Esophagus (tissue), 2 donors: Measurements from ENCODE around the gene PRKX. TPM values are rescaled to one million over a fixed set of nuclear protein-coding genes. Genes with fewer than 3 reads are reported as not detected.
"Not testable (repeated sequence)": the region's sequence is repeated elsewhere in the genome, so short reads cannot be mapped to it uniquely, and the experiment has no call there.

Source experiments
- H3K27ac ChIP-seq, 2 donors: one replicate each; pipeline ENCODE4 v1.5.1; 2013; ENCODE audit warnings: low read depth in 2 of 2, mild to moderate bottlenecking in 2 of 2, inconsistent platforms in 1 of 2, low read length in 1 of 2, moderate library complexity in 1 of 2
- H3K27me3 ChIP-seq, 2 donors: one replicate each; pipeline ENCODE4 v1.6.1; 2013; ENCODE audit warnings: low read length in 2 of 2, control low read depth in 1 of 2, mild to moderate bottlenecking in 1 of 2; ENCODE audit not compliant: insufficient read depth in 2 of 2, control insufficient read depth in 1 of 2
- H3K36me3 ChIP-seq, 2 donors: one replicate each; pipeline ENCODE4 v1.6.1; 2013; ENCODE audit warnings: low read length in 1 of 2; ENCODE audit not compliant: control insufficient read depth in 2 of 2, insufficient read depth in 2 of 2
- H3K4me1 ChIP-seq, 2 donors: one replicate each; pipeline ENCODE4 v1.6.1; 2013; ENCODE audit warnings: low read length in 1 of 2; ENCODE audit not compliant: control insufficient read depth in 2 of 2, insufficient read depth in 2 of 2
- H3K4me3 ChIP-seq, 2 donors: one replicate each; pipeline ENCODE4 v1.5.1; 2013; ENCODE audit warnings: low read length in 2 of 2, mild to moderate bottlenecking in 2 of 2, low read depth in 1 of 2, moderate library complexity in 1 of 2
- H3K9me3 ChIP-seq, 2 donors: one replicate each; pipeline ENCODE4 v1.6.1; 2013; ENCODE audit warnings: mild to moderate bottlenecking in 2 of 2, low read depth in 1 of 2, low read length in 1 of 2, moderate library complexity in 1 of 2; ENCODE audit not compliant: control insufficient read depth in 2 of 2, insufficient read depth in 1 of 2
- WGBS, 2 donors: extraction: QIAGEN DNeasy Blood & Tissue Kit; methylation state at CpG; one replicate each; pipeline ENCODE4 v1.1.7; 2013; 5-methylcytosine and 5-hydroxymethylcytosine counted together
- polyA plus RNA-seq, 2 donors: library from polyadenylated mRNA; stranded (reverse); fragments of 200-250 nt; gene quantifications; one replicate each; pipeline ENCODE4 v1.2.3, GENCODE V29; 2013
- donor health status: healthy with polysubstance abuse.
- donor health status: Bipolar disorder and iron deficiency.

Gene PRKX
- polyA plus RNA-seq, 2 donors: 5.6 to 15.4 TPM

DNA sequence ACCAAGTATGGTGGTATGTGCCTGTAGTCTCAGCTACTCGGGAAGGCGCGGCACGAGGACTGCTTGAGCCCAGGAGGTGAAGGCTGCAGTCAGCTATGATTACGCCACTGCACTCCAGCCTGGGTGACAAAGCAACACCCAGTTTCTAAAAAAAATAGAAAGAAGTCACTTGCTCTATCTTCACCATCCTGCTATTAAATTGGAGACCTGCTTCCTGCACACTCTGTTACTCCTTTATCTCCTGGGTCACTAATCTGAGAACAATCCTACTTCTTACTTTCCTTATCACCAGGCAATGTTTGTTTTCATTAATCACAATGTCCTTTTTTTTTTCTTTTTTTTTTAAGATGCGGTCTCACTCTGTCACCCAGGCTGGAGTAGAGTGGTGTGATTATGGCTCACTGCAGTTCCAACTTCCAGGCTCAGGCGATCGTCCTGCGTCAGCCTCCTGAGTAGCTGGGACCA, 16.2 kb downstream of the PRKX start:
- Histone ChIP-seq H3K36me3 (no peaks in the 10 kb centered on the region), H3K4me3 (no peak overlapping the region), H3K27me3 (no peaks in the 10 kb centered on the region), H3K9me3 (no peaks in the 10 kb centered on the region), H3K4me1 (no peaks in the 10 kb centered on the region), H3K27ac (no peak overlapping the region)
- 62 to 74% methylated on average over 9 of the region's 9 CpGs for WGBS, 2 donors

GRCh38 chrX:3695536-3695935, 17.9 kb downstream of the PRKX start:
- 92 to 94% methylated on average over 5 of the region's 5 CpGs for WGBS, 2 donors
- H3K27ac ChIP-seq: no peak overlapping the region
- peaks cover 0 to 2% of the 10 kb centered on the region in 2 donors for H3K9me3 ChIP-seq
- no peak overlapping the region for H3K4me3 ChIP-seq
- no peaks in the 10 kb centered on the region for H3K36me3 ChIP-seq
- H3K4me1 ChIP-seq: no peaks in the 10 kb centered on the region
- H3K27me3 ChIP-seq: no peaks in the 10 kb centered on the region

DNA sequence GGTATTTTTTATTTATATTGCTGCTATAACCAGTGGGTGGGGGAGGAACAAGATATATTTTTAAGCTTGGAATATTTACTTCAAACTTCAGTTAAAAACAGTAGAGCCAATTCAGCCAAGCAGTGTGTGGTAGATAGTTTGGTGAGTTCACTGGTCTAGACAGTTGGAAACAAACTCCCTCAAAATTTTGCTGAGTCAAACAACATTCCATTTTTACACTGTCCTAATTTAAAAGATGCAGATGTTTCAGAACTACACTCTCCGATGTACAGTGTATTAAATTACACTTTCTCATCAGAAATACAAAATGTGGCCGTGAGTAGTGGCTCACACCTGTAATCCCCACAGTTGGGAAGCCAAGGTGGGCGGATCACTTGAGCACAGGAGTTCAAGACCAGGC, 23.3 kb downstream of the PRKX start:
- no peak overlapping the region for H3K4me3 ChIP-seq
- no peak overlapping the region for H3K27ac ChIP-seq
- H3K4me1 ChIP-seq: no peaks in the 10 kb centered on the region
- H3K36me3 ChIP-seq: no peaks in the 10 kb centered on the region
- 56 to 64% methylated on average over 3 of the region's 3 CpGs for WGBS, 2 donors
- H3K9me3 ChIP-seq: peaks cover 0 to 2% of the 10 kb centered on the region in 2 donors
- H3K27me3 ChIP-seq: no peaks in the 10 kb centered on the region

- not testable (repeated sequence) for H3K36me3 ChIP-seq, H3K9me3 ChIP-seq, H3K4me1 ChIP-seq, H3K27me3 ChIP-seq, H3K4me3 ChIP-seq, H3K27ac ChIP-seq
- 65 to 89% methylated on average over 7 of the region's 7 CpGs for WGBS, 2 donors
These were observed 30.2 kb downstream of the PRKX start for GRCh38 chrX:3683236-3683635.

GRCh38 chrX:3680459-3680858, 33.0 kb downstream of the PRKX start:
- Histone ChIP-seq H3K27ac (no peak overlapping the region), H3K4me1 (no peaks in the 10 kb centered on the region), H3K9me3 (no peaks in the 10 kb centered on the region), H3K27me3 (no peaks in the 10 kb centered on the region), H3K36me3 (no peaks in the 10 kb centered on the region), H3K4me3 (no peak overlapping the region)
- WGBS, 2 donors: 88 to 89% methylated on average over 7 of the region's 7 CpGs

- H3K27ac ChIP-seq: no peak overlapping the region
- H3K27me3 ChIP-seq: no peaks in the 10 kb centered on the region
- H3K4me3 ChIP-seq: no peak overlapping the region
- no peaks in the 10 kb centered on the region for H3K4me1 ChIP-seq
- 74 to 84% methylated on average over 4 of the region's 4 CpGs for WGBS, 2 donors
- H3K9me3 ChIP-seq: no peaks in the 10 kb centered on the region
- H3K36me3 ChIP-seq: no peaks in the 10 kb centered on the region
These were observed 33.8 kb downstream of the PRKX start for GRCh38 chrX:3679669-3680068.

GRCh38 chrX:3678328-3678727, 35.1 kb downstream of the PRKX start:
- no peak overlapping the region for H3K27ac ChIP-seq
- 83 to 85% methylated on average over 6 of the region's 6 CpGs for WGBS, 2 donors
- H3K4me3 ChIP-seq: no peak overlapping the region
- no peaks in the 10 kb centered on the region for H3K9me3 ChIP-seq
- no peaks in the 10 kb centered on the region for H3K4me1 ChIP-seq
- peaks cover 0 to 3% of the 10 kb centered on the region in 2 donors for H3K36me3 ChIP-seq
- no peaks in the 10 kb centered on the region for H3K27me3 ChIP-seq

DNA sequence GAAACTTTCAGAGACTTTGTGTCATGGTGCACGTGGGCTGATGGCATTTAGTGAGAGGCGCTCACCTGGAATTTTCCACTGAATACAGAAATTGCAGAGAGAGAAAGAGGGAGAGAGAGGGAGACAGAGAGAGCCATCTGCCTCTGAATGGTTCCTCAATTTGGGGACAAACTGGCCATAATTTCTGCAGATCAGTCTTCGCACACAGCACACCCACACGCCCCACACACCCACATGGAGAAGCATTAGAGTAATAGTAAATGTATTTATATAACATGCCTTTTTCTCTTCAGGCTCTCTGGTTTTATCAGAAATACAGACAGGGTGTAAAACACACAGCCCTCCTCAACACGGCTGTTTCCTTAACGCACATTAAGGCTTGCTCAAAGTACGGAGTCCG, 38.6 kb downstream of the PRKX start:
- H3K27me3 ChIP-seq: no peaks in the 10 kb centered on the region
- 93 to 97% methylated on average over 8 of the region's 8 CpGs for WGBS, 2 donors
- H3K27ac ChIP-seq: no peak overlapping the region

DNA sequence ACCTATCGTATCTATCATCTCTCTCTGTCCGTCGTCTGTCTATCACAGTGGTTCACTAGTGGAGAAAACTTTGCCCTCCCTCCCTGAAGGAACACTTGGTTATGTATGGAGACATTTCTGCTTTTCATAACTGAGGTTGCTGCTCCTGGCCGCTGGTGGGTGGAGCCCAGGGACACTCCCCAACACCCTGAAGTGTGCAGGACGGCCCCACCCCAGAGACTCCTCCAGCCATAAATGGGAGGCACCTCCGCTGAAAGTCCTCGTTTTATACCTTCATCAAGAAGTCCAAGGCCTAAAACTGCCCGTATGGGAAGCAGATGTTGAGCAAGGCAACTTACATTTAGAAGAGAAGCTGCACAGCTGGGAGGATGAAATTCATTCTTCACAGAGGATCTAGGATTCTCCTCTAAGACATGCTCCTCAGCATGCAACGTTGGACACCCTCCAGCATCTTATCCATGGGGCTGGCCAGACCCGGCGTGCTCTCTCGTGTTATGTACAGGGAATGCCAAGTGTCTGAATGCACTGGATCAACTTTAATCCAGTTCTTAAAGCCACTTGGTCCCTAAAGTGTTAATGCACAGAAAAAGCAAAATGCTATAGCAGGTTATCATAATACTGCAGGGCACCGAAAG, 43.5 kb downstream of the PRKX start:
- Histone ChIP-seq H3K4me1 (no peaks in the 10 kb centered on the region), H3K4me3 (no peak overlapping the region), H3K9me3 (no peaks in the 10 kb centered on the region), H3K36me3 (peaks cover 7 to 11% of the 10 kb centered on the region in 2 donors), H3K27ac (no peak overlapping the region), H3K27me3 (no peaks in the 10 kb centered on the region)
- 76 to 78% methylated on average over 13 of the region's 13 CpGs for WGBS, 2 donors

More for the DNA sequence above, 38.6 kb downstream of the PRKX start:
- Histone ChIP-seq H3K4me1 (no peaks in the 10 kb centered on the region), H3K36me3 (peaks cover 7% of the 10 kb centered on the region in 2 donors), H3K4me3 (no peak overlapping the region), H3K9me3 (no peaks in the 10 kb centered on the region)

- H3K27me3 ChIP-seq: no peaks in the 10 kb centered on the region
- H3K27ac ChIP-seq: no peak overlapping the region
- H3K4me3 ChIP-seq: no peak overlapping the region
- H3K9me3 ChIP-seq: no peaks in the 10 kb centered on the region
- 87 to 89% methylated on average over 8 to 9 of the region's 9 CpGs for WGBS, 2 donors
- peaks cover 0 to 4% of the 10 kb centered on the region in 2 donors for H3K36me3 ChIP-seq
- H3K4me1 ChIP-seq: no peaks in the 10 kb centered on the region
These were observed 46.5 kb downstream of the PRKX start for GRCh38 chrX:3666975-3667374.
